ENCODE results near the gene CAMTA1.

Gene CAMTA1

DNA sequence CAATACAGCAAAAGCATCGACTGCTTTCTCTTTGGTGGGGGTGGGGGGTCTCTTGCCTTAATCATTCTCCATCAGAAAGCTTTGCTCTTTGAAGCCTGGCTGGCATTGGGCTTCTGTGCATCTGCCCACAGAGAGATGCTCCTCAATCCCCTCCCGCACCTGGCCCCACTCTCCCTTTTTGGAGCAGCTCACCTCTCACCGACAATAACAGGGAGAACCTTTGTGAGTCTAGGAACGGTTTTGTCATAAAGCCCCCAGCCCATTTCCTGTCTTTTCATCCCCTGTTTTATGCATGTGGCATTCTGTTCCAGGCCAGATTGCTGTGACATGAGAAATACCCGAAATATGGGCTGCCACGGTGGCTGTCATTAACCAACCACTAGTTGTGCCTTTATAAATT, 516.9 kb downstream of the CAMTA1 start:
- TF ChIP-seq, protein P1, sequence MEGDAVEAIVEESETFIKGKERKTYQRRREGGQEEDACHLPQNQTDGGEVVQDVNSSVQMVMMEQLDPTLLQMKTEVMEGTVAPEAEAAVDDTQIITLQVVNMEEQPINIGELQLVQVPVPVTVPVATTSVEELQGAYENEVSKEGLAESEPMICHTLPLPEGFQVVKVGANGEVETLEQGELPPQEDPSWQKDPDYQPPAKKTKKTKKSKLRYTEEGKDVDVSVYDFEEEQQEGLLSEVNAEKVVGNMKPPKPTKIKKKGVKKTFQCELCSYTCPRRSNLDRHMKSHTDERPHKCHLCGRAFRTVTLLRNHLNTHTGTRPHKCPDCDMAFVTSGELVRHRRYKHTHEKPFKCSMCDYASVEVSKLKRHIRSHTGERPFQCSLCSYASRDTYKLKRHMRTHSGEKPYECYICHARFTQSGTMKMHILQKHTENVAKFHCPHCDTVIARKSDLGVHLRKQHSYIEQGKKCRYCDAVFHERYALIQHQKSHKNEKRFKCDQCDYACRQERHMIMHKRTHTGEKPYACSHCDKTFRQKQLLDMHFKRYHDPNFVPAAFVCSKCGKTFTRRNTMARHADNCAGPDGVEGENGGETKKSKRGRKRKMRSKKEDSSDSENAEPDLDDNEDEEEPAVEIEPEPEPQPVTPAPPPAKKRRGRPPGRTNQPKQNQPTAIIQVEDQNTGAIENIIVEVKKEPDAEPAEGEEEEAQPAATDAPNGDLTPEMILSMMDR (conservative IDR thresholded peaks at IDR 0.05; ENCODE audit: low read depth, low read length): no peak
- no peak for DNase-seq (ENCODE audit: low read depth)
- H3K4me3 ChIP-seq (ENCODE audit: low read length): no peak overlapping the region

DNA sequence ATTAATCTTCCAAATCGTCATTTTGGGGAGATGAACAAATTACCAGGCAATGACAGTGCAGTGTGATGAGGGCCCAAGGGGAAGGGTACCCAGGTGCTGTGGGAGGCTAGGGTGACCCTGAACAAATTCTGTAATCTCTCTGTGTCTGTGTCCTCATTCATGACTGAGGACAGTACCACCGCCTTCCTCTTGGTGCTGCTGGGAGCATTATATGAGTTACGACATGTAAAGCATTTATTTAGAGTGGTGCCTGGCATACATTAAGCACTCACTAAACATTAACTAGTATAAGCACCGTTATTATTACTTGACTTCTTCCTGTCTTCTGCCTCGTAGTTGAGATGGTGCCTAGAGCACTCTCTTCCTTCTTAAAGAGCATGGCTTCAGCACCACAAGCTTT, 517.6 kb downstream of the CAMTA1 start:
- DNase-seq (ENCODE audit: low read depth): no peak
- no peak overlapping the region for H3K4me3 ChIP-seq (ENCODE audit: low read length)
- TF ChIP-seq, protein P1 (conservative IDR thresholded peaks at IDR 0.05; ENCODE audit: low read depth, low read length): peak; percentile 23

DNA sequence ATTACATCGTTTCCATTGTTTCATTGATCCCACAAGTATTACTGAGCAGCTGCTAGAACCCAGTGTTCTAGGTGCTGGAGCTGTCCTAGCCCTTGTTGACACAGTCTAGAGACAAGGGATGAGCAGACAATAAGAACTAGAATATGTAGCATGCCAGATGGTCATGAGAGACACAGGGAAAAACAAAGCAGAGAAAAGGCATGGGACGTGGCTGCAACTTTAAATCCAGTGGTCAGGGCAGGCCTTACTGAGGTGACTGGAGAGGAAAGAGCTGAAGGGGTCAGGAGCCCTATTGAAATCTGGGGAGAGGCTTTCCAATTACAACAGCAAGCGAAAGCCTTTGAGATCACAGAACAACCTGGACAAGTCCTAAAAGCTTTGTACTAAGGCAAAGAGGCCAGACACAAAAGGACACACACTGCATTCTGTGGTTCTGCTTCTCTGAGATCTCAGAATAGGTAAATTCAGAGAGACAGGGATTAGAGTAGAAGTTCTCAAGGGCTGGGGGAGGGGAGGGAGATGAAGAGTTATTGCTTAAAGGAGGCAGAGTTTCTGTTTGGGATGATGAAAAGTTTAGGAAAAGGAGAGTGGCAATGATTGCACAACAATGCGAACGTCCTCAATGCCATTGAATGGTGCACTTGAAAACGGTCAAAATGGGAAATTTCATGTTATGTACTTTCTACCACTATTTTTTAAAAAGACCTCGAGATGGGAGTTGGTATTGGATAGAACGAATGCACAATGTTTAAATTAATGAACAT, 518.5 kb downstream of the CAMTA1 start:
- H3K4me3 ChIP-seq (ENCODE audit: low read length): no peak overlapping the region
- no peak for DNase-seq (ENCODE audit: low read depth)
- TF ChIP-seq, protein P1 (conservative IDR thresholded peaks at IDR 0.05; ENCODE audit: low read depth, low read length): no peak

DNA sequence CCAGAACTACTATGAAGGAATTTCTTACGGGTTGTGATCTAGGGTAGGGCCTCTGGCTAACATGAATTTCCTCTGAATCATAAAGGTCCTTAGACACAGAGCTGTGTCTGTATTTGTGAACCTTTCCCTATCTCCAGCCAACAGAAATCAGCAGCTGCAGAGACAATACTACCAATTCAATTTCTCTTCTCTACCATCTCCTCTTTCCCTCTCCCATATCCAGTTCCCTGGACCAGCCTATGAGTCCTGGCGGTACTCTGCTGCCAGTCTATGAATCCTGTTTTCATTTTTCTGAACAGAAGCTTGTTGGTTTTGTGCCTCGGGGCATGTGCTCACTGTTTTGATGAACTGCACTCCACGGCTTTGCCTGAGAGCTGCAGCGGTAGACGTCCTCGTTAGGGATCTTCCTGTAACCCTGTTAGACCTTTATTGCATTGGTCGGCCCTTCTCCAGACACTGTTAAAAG, 527.9 kb downstream of the CAMTA1 start:
- TF ChIP-seq, protein P1 (conservative IDR thresholded peaks at IDR 0.05; ENCODE audit: low read depth, low read length): no peak
- peak; percentile 69 for DNase-seq (ENCODE audit: low read depth)
- no peak overlapping the region for H3K4me3 ChIP-seq (ENCODE audit: low read length)

DNA sequence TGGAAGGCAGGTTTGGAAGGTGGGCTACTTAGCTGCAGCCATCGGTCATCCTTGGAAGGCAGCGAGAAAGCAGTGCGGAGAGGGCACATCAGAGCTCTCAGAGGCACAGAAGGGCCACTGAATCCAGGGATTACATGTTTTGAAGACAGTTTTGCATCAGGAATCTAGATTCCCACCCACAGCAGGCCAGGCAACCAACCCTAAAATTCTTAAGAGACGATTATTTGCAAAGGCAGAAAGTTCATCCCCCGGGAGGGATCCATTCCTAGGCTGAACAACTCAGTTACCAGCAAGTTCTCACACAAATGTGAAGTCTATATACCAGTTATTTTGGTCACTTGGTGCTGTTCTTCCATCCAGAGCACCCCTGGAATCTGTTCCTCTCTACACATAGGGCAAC, 528.6 kb downstream of the CAMTA1 start:
- H3K4me3 ChIP-seq (ENCODE audit: low read length): no peak overlapping the region
- TF ChIP-seq, protein P1 (conservative IDR thresholded peaks at IDR 0.05; ENCODE audit: low read depth, low read length): no peak
- no peak for DNase-seq (ENCODE audit: low read depth)

DNA sequence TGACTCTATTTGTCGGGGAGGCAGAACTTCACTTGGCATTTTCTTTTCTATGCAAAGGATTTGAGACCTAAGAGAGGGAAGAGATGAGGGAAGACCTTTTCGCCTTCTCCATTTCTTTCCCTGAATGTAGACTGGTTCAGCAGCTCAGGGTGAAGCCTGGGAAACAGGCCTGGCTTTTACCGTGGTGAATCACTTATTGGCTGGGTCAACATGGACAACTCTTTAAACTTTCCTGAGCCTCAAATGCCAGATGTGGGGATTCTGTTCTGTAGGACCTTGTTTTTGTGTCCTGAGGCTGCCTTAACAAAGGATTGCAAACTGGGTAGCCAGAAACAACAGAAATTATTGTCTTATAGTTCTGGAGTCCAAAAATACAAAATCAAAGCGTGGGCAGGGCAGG, 530.1 kb downstream of the CAMTA1 start:
- TF ChIP-seq, protein P1 (conservative IDR thresholded peaks at IDR 0.05; ENCODE audit: low read depth, low read length): no peak
- no peak overlapping the region for H3K4me3 ChIP-seq (ENCODE audit: low read length)
- no peak for DNase-seq (ENCODE audit: low read depth)

DNA sequence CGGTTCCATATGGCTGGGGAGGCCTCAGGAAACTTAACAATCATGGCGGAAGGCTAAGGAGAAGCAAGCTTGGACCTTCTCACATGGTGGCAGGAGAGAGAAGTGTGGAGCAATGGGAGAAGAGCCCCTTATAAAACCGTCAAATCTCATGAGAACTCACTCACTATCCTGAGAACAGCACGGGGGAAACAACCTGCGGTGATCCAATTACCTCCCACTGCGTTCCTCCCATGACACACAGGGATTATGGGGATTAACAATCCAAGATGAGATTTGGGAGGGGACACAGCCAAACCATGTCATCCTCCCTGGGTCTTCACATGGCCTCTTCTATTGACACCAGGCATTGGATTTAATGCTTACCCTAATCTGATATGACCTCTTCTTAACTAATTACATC, 530.7 kb downstream of the CAMTA1 start:
- DNase-seq (ENCODE audit: low read depth): no peak
- H3K4me3 ChIP-seq (ENCODE audit: low read length): no peak overlapping the region
- TF ChIP-seq, protein P1 (conservative IDR thresholded peaks at IDR 0.05; ENCODE audit: low read depth, low read length): no peak

Data from retinal pigment epithelial cell (primary cell).